UCSD-AML1 (cell line): ENCODE measurements around the gene CD101.

Source experiments
- DNase-seq: peaks from one replicate; lab custom pipeline; 2025; ENCODE audit not compliant: unreplicated experiment; lab: John Stamatoyannopoulos, UW

The CD101 gene

DNA sequence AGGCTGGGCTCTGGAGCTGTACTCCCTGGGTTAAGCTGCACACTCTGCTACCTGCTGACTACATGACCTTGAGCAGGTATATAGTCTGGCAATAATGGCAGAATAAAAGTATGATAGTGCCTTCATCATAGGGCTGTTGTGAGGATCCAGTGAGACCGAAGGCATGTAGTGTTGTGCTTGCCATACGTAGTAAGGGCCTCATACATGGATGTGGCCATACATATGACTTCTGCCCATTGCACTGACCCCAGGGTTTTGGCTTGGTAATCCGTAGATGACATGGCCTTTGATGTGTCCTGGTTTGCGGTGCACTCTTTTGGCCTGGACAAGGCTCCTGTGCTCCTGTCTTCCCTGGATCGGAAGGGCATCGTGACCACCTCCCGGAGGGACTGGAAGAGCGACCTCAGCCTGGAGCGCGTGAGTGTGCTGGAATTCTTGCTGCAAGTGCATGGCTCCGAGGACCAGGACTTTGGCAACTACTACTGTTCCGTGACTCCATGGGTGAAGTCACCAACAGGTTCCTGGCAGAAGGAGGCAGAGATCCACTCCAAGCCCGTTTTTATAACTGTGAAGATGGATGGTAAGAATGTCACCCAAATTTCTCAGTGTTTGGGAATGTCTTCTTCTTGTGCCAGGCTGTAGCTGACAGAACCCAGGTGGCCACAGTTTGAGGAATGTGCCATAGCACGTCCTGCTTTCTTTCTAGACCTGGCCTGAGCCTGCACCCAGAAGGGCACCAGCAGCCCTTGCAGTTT is 17.0 kb upstream of the CD101 start:
- DNase-seq = no peak

DNA sequence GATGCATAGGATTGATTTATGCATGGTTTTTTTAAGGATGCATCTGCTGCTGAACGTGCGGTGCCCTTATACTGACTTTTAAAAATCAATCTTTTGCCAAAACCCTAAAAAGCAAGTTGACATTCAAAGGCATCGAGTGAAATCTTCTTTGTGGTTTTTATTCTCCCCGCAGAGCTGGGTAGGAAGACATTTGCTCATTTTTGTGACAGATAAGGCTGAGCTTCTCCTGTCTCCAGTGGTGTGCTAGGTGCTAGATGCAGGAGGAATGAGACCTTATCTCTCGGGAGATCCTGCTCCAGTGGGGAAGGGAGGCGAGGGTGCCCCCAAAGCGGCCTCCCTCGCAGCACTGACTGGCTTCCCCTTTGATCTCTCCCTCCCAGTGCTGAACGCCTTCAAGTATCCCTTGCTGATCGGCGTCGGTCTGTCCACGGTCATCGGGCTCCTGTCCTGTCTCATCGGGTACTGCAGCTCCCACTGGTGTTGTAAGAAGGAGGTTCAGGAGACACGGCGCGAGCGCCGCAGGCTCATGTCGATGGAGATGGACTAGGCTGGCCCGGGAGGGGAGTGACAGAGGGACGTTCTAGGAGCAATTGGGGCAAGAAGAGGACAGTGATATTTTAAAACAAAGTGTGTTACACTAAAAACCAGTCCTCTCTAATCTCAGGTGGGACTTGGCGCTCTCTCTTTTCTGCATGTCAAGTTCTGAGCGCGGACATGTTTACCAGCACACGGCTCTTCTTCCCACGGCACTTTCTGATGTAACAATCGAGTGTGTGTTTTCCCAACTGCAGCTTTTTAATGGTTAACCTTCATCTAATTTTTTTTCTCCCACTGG is 14.9 kb upstream of the CD101 start:
- DNase-seq = no peak

DNA sequence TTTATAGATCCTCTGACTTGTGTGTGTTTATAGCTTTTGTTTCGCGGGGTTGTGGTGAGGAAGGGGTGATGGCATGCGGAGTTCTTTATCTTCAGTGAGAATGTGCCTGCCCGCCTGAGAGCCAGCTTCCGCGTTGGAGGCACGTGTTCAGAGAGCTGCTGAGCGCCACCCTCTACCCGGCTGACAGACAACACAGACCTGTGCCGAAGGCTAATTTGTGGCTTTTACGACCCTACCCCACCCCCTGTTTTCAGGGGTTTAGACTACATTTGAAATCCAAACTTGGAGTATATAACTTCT is 14.4 kb upstream of the CD101 start:
- DNase-seq = no peak

DNA sequence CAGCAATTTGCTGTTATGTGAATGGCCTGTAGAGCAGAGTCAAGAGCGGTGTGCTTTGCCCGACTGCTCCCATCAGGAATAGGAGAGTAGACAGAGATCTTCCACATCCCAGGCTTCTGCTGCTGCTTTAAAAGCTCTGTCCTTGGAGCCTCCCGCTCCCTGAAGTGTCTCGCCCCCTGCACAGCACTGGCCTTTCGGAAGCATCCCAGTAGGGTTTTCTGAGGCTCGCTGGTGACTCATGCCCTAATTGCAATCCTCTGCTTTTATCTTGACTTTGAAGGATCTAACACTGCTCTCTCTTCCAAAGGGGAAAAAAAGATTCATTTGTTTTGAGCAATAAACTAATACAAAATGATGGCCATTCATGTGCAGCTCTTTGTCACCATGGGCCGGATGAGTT is 13.3 kb upstream of the CD101 start:
- no peak for DNase-seq

DNA sequence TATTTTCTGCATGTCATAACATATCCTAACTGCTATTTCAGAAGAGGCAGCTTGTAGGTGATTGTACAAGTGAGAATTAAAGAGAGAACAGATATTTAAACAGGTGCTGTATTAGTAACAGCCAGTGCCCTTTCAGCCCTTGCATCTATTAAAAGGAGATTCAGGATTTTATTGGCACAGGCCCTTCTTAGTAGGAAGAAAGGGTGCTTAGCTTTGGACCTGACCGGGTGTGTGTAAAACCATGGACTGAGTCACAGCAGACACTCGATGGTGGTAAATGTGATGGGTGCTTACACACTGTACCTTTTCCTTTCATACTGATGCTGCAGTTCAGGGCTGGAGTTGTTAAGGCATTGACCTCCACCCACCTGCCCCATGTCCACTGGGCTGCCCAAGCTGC is 12.7 kb upstream of the CD101 start:
- no peak for DNase-seq

DNA sequence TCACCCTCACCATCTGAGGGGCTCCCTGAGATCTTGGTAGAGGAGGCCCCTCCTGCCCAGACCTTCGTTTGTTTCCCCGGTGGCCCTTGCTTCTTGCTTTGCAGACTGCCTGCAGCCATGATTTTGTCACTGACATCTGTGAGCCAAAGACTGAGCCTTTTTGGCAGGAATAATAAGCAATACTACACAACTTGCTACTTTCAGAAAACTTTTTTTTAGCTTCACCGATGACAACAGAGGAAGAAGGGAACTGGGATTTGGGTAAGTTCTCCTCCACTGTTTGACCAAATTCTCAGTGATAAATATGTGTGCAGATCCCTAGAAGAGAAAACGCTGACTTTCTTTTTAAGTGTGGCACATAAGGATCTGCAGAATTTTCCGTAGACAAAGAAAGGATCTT is 11.7 kb upstream of the CD101 start:
- DNase-seq = no peak

- peak; percentile 33 for DNase-seq
These were observed 10.9 kb upstream of the CD101 start for GRCh38 chr1:116990612-116991151.

DNA sequence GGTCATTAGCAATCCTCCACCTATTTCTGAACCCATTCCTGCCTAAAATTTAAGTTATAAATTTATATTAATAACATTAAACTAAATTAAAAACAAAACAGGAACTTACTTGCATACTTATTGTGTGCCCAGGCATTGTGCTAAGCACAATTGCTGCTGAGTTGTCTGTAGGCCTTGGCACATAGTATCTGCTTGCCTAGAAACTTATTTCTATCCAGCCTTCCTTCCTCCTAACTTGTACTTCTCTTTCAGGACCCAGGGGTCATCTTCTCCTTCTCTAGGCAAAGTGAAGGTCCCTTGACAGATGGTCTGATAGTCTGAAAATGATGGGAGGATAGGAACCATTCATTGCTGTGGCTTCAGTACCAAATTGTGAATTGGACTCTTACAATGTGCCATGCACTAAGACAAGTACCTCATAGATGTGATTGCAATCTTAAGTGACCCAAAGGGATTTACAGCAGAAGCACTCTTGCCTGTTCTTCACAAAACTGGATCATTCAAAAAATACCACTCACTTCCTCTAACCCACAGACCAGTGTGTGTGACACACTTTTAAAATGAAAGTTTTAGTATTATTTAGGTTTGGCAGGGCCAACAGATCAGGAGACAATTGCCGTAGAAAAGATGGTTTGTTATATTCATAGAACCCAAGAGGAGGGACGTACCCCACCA is 10.3 kb upstream of the CD101 start:
- DNase-seq = no peak

DNA sequence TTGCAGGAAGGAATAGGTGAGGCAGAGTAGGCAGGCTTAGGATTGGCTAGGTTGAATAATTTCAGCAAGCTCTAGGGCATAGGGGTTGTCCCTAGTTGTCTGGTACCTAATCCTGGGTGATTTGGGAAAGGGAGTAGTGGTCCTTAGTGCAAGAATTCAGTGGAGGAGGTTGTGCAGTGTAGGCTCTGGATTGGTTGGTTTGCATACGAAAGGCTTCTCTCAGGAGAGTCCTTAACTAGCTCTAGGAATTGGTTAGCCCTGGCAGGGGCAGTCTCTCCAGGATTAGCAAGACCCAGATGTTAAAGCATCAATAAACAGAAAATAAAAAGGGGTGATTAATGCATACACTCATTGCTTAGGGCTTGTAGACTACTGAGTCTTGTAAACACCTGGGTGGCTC is 9.6 kb upstream of the CD101 start:
- no peak for DNase-seq

- no peak for DNase-seq
These were observed 8.3 kb upstream of the CD101 start for GRCh38 chr1:116993286-116993685.

GRCh38 chr1:116994411-116994810 is 7.1 kb upstream of the CD101 start:
- no peak for DNase-seq

DNA sequence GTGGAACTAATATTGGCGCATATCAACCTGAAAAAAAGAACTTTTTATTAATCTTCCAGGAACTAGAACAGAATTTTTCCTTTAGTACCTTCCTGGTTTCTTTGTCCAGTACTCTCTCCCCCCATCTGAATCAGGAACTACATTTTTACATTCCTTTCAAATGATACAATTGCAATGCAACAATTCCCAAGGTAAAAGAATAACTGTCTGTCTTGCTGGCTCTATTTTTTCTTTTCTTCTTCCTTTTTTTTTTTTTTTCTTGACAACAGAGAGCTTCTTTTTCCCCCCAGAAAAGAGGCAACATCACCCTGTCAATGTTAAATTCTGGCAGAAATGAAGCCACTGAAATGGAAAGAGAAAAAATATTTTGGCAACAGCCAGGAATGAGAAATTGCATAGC is 4.5 kb upstream of the CD101 start:
- DNase-seq = no peak

DNA sequence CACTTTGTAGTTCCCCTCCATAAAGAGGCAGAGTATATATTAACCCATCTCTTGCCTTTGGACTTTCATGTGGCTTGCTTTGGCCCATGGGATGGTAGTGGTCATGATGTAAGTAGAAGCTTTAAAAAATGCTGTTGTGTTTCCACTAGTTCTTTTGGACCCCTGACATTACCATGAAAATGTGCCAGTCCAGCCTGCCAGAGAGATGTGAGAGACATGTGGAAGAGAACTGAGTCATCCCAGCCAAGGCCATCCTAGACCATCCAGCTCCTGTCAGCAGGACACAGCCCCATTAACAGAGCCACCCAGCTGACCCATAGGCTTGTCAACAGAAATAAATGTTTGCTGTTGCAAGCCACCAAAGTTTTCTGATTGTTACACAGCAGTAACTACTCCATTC is 3.9 kb upstream of the CD101 start:
- DNase-seq = no peak

DNA sequence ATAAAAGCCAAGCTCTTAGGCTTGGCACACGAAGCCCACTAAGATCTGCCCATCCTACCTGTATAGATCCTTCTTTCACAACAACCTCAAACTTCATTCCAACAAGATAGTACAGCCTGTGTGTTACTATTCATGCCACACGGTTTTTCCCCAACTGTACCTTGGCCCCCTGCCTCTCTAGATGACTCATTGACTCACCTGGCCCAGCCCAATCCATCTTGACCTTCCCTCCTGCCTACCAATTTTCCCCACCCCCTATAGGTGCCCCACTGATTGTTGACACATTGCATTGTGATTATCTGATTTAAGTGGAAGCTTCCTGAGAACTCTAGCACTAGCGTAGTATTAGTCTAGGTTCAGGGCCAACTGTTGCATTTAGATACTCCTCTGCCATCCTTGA is 2.0 kb upstream of the CD101 start:
- no peak for DNase-seq

DNA sequence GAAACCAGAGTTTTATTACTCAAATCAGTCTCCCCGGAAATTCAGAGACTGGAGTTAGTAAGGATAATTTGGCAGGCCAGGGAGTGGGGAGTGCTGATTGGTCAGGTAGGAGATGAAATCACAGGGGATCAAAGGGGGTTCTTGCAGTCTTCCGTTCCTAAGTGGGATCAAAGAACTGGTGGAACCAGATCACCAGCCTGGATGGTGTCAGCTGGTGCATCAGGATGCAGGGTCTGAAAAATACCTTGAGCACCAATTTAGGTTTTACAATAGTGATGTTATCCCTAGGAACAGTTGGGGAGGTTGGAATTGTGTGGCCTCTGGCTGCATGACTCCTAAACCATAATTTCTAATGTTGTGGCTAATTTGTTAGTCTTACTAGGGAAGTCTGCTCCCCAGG is 1.4 kb upstream of the CD101 start:
- no peak for DNase-seq

DNA sequence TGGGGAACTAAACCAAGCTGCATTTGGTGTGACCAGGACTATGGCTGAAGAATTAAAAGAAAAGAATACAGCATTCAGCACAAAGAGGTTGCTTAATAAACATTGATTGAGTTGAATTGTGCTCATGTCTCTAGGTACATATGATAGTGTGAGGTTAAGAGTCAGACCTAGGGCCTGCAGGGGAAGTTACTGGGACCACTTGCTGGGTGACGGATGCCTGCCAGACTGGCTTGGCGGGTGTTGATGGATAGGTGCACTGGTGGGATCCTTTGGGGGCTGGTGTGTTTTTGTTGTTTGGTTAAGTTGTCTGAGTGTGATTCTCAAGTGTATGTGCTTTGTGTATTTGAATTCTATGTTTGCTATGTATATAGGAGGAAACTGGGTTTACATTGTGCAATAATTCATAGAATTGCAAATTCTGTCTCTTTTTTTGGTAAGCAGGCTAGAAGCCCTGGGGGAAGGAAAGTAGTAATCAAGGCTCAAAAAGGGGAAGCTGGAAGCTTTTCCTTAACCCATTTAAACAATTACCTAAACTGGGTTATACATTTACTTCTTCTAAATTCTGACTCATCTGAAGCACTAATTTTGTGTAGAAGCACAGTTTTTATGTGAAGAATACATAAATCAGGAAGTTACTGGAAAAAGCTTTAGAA is 1.8 kb downstream of the CD101 start:
- peak; percentile 36 for DNase-seq

DNA sequence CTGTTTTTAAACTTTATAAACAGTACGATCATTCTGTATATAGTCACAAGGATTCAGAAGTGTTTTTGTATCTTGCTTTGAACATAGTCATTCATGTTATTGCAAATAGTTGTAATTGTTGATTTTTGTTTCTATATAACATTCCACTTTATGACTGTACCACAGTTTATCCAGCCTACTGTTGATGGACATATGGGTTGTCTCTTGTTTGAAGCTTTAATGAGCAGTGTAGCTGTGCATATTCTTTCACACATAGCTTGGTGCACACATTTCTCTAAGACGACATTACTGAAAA is 6.1 kb downstream of the CD101 start:
- DNase-seq = no peak

- DNase-seq = no peak
These were observed 7.1 kb downstream of the CD101 start for GRCh38 chr1:117008656-117009055.

- DNase-seq = peak; percentile 24
These were observed 7.6 kb downstream of the CD101 start for GRCh38 chr1:117009132-117009531.

DNA sequence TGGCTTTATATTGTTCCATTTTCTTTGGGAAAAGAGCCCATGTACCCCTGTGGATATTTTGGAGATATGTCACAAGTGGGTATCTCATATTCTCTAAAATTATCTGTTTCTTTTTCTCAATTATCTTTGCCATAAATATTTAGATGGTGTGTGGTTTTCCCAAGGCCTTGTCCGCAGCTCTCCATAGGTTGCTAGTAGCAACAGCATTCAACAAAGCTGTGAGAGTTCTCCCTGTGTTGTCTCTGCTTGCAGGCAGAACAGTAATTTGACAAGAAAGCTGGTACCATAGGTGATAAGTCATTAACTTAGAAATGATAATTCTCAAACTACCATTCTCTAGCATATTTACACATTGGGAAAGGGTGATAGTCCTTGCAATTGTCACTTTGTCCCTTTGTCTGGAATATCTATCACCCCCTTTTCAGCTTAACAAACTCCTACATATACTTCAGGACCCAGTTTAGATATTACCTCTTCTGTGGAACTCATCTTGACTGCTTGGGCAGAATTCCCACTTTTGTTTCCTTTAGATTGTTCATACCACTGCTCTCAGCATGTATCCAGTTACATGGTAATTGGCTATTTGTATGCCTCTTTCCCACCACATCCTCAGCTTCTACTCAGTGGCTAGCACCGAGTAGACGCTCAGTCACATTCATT is 8.9 kb downstream of the CD101 start:
- no peak for DNase-seq

GRCh38 chr1:117011334-117011733 is 9.8 kb downstream of the CD101 start:
- no peak for DNase-seq
